CD4-positive, alpha-beta memory T cell (primary cell): ENCODE measurements around the gene VAV2. TPM values are rescaled to one million over a fixed set of nuclear protein-coding genes. Genes with fewer than 3 reads are reported as not detected.

Source experiments
- CTCF ChIA-PET: fragments of 350-600 bp; sonication (Branson Sonifier 250); formaldehyde crosslinking; loops from one replicate; lab custom pipeline; 2021; ENCODE audit warnings: inconsistent platforms; ENCODE audit not compliant: partially characterized antibody; lab: Charles Lee
- POLR2A ChIA-PET: fragments of 350-600 bp; sonication (Branson Sonifier 250); formaldehyde crosslinking; loops from one replicate; lab custom pipeline; 2021; ENCODE audit not compliant: partially characterized antibody; lab: Charles Lee
- DNase-seq, 5 donors: peaks; one replicate each; pipeline versions ENCODE4 v3.0.0 to v3.0.0-alpha.2; 2020 to 2022; ENCODE audit warnings: mixed read lengths in 1 of 5
- H3K27ac ChIP-seq: one replicate; pipeline ENCODE4 v1.7.0; 2013; ENCODE audit warnings: low read depth, low read length
- H3K27me3 ChIP-seq: 2 replicates; pipeline ENCODE4 v1.7.0; 2013; ENCODE audit warnings: mild to moderate bottlenecking, low read length, moderate library complexity; ENCODE audit not compliant: insufficient read depth
- H3K36me3 ChIP-seq: 2 replicates; pipeline ENCODE4 v1.7.0; 2013; ENCODE audit warnings: mild to moderate bottlenecking, low read length, moderate library complexity; ENCODE audit not compliant: insufficient read depth
- H3K4me1 ChIP-seq: 2 replicates; pipeline ENCODE4 v1.7.0; 2013; ENCODE audit warnings: mild to moderate bottlenecking, low read length, moderate library complexity; ENCODE audit not compliant: insufficient read depth
- H3K4me3 ChIP-seq, 2 donors: one replicate each; pipeline ENCODE4 v1.7.0; 2013; ENCODE audit warnings: low read length in 2 of 2, mild to moderate bottlenecking in 1 of 2
- H3K9me3 ChIP-seq, 2 donors: one replicate each; pipeline ENCODE4 v1.7.0; 2013; ENCODE audit warnings: low read length in 2 of 2, control low read depth in 1 of 2; ENCODE audit not compliant: control insufficient read depth in 1 of 2
- H3K27ac Mint-ChIP-seq, 7 donors: one replicate each; pipeline ENCODE4 v1.8.0; 2020 to 2021; ENCODE audit warnings: mixed read lengths in 7 of 7, mild to moderate bottlenecking in 6 of 7, inconsistent platforms in 3 of 7, moderate library complexity in 3 of 7
- H3K27me3 Mint-ChIP-seq, 2 donors: one replicate each; pipeline ENCODE4 v1.8.0; 2020 to 2021; ENCODE audit warnings: mixed read lengths in 2 of 2
- H3K36me3 Mint-ChIP-seq, 2 donors: one replicate each; pipeline ENCODE4 v1.8.0; 2020 to 2021; ENCODE audit warnings: mixed read lengths in 2 of 2, inconsistent platforms in 1 of 2, mild to moderate bottlenecking in 1 of 2
- H3K4me1 Mint-ChIP-seq, 4 donors: one replicate each; pipeline ENCODE4 v1.8.0; 2020 to 2021; ENCODE audit warnings: mixed read lengths in 4 of 4, mild to moderate bottlenecking in 1 of 4
- H3K4me3 Mint-ChIP-seq, 8 donors: one replicate each; pipeline ENCODE4 v1.8.0; 2020 to 2021; ENCODE audit warnings: mixed read lengths in 8 of 8, mild to moderate bottlenecking in 7 of 8, moderate library complexity in 6 of 8, inconsistent platforms in 3 of 8
- H3K9me3 Mint-ChIP-seq, 8 donors: one replicate each; pipeline ENCODE4 v1.8.0; 2020 to 2021; ENCODE audit warnings: mixed read lengths in 8 of 8, mild to moderate bottlenecking in 5 of 8, inconsistent platforms in 3 of 8, moderate library complexity in 1 of 8
- intact Hi-C: fragments of 100-400 bp; cut with micrococcal nuclease; formaldehyde crosslinking; loops from one replicate; pipeline ENCODE4 v1.15.1; 2023
- polyA plus RNA-seq, 2 donors: library from polyadenylated mRNA; unstranded; fragments of 300-500 nt; fragmentation: Illumina TruSeq; gene quantifications; one replicate each; pipeline ENCODE4 v1.2.3, GENCODE V29; 2021
- total RNA-seq, 2 experiments: library from RNA; stranded (reverse); gene quantifications; one replicate each; pipeline ENCODE4 v1.2.3, GENCODE V29; 2021

Gene VAV2
- total and polyA plus RNA-seq, 4 experiments from 2014 or later, result 0.26 to 3.0 (median 1.0) TPM

- Mint-ChIP-seq H3K4me1 (no peaks in the 10 kb centered on the region), H3K9me3 (peaks cover 0 to 2% (median 0%) of the 10 kb centered on the region in 8 donors), H3K4me3 (no peak overlapping the region), H3K27me3 (no peaks in the 10 kb centered on the region), H3K27ac (no peak overlapping the region), H3K36me3 (no peaks in the 10 kb centered on the region)
- Histone ChIP-seq H3K27me3 (no peaks in the 10 kb centered on the region), H3K4me3 (no peak overlapping the region), H3K4me1 (no peaks in the 10 kb centered on the region), H3K9me3 (no peaks in the 10 kb centered on the region), H3K27ac (no peak overlapping the region), H3K36me3 (no peaks in the 10 kb centered on the region)
- ChIA-PET POLR2A (no interaction called here), CTCF (no interaction called here)
- DNase-seq, result no peak
- intact Hi-C loops, result no loop called here
Observed at GRCh38 chr9:133834080-133834976, 157.8 kb downstream of the VAV2 start.

GRCh38 chr9:133833388-133834025, 158.6 kb downstream of the VAV2 start:
- no peaks in the 10 kb centered on the region for H3K36me3 Mint-ChIP-seq
- Histone ChIP-seq H3K9me3 (no peaks in the 10 kb centered on the region), H3K4me1 (no peaks in the 10 kb centered on the region), H3K27me3 (no peaks in the 10 kb centered on the region), H3K27ac (no peak overlapping the region), H3K36me3 (no peaks in the 10 kb centered on the region), H3K4me3 (no peak overlapping the region)
- H3K4me1 Mint-ChIP-seq, result no peaks in the 10 kb centered on the region
- H3K27ac Mint-ChIP-seq, result no peak overlapping the region
- DNase-seq, result no peak
- H3K9me3 Mint-ChIP-seq, result peaks cover 0 to 2% (median 0%) of the 10 kb centered on the region in 8 donors
- intact Hi-C loops, result no loop called here
- ChIA-PET CTCF (no interaction called here), POLR2A (no interaction called here)
- H3K27me3 Mint-ChIP-seq, result no peaks in the 10 kb centered on the region
- H3K4me3 Mint-ChIP-seq, result no peak overlapping the region

- intact Hi-C loops, result no loop called here
- H3K4me3 Mint-ChIP-seq, result no peak overlapping the region
- H3K36me3 ChIP-seq, result no peaks in the 10 kb centered on the region
- ChIA-PET POLR2A (no interaction called here), CTCF (no interaction called here)
- H3K4me1 ChIP-seq, result no peaks in the 10 kb centered on the region
- no peaks in the 10 kb centered on the region for H3K27me3 Mint-ChIP-seq
- no peak overlapping the region for H3K27ac Mint-ChIP-seq
- no peak overlapping the region for H3K27ac ChIP-seq
- no peak for DNase-seq
- H3K9me3 ChIP-seq, result no peaks in the 10 kb centered on the region
- H3K4me1 Mint-ChIP-seq, result no peaks in the 10 kb centered on the region
- H3K4me3 ChIP-seq, result no peak overlapping the region
- H3K36me3 Mint-ChIP-seq, result no peaks in the 10 kb centered on the region
- no peaks in the 10 kb centered on the region for H3K27me3 ChIP-seq
- peaks cover 0 to 2% (median 0%) of the 10 kb centered on the region in 8 donors for H3K9me3 Mint-ChIP-seq
Observed at GRCh38 chr9:133832877-133833276, 159.2 kb downstream of the VAV2 start.

- H3K9me3 Mint-ChIP-seq, result no peaks in the 10 kb centered on the region
- H3K27me3 ChIP-seq, result no peaks in the 10 kb centered on the region
- H3K4me3 Mint-ChIP-seq, result no peak overlapping the region
- H3K4me3 ChIP-seq, result no peak overlapping the region
- H3K27ac ChIP-seq, result no peak overlapping the region
- CTCF ChIA-PET, result no interaction called here
- DNase-seq, result no peak
- no peaks in the 10 kb centered on the region for H3K36me3 Mint-ChIP-seq
- H3K4me1 Mint-ChIP-seq, result no peaks in the 10 kb centered on the region
- no peaks in the 10 kb centered on the region for H3K27me3 Mint-ChIP-seq
- intact Hi-C loops, result no loop called here
- no peak overlapping the region for H3K27ac Mint-ChIP-seq
- no peaks in the 10 kb centered on the region for H3K36me3 ChIP-seq
- no peaks in the 10 kb centered on the region for H3K4me1 ChIP-seq
- no peaks in the 10 kb centered on the region for H3K9me3 ChIP-seq
- POLR2A ChIA-PET, result no interaction called here
Observed at GRCh38 chr9:133830711-133831110, 161.4 kb downstream of the VAV2 start.

- Histone ChIP-seq H3K9me3 (no peaks in the 10 kb centered on the region), H3K27me3 (no peaks in the 10 kb centered on the region), H3K4me3 (no peak overlapping the region), H3K4me1 (no peaks in the 10 kb centered on the region), H3K36me3 (no peaks in the 10 kb centered on the region), H3K27ac (no peak overlapping the region)
- H3K27me3 Mint-ChIP-seq, result no peaks in the 10 kb centered on the region
- H3K9me3 Mint-ChIP-seq, result peaks cover 0 to 1% (median 0%) of the 10 kb centered on the region in 8 donors
- intact Hi-C loops, result no loop called here
- DNase-seq, result no peak
- H3K4me1 Mint-ChIP-seq, result no peaks in the 10 kb centered on the region
- no peaks in the 10 kb centered on the region for H3K36me3 Mint-ChIP-seq
- H3K4me3 Mint-ChIP-seq, result no peak overlapping the region
- POLR2A ChIA-PET, result no interaction called here
- CTCF ChIA-PET, result no interaction called here
- no peak overlapping the region for H3K27ac Mint-ChIP-seq
Observed at GRCh38 chr9:133830310-133830709, 161.8 kb downstream of the VAV2 start.

GRCh38 chr9:133828338-133828997, 163.7 kb downstream of the VAV2 start:
- no peaks in the 10 kb centered on the region for H3K9me3 ChIP-seq
- Mint-ChIP-seq H3K27me3 (no peaks in the 10 kb centered on the region), H3K4me3 (no peak overlapping the region), H3K27ac (no peak overlapping the region), H3K4me1 (no peaks in the 10 kb centered on the region), H3K9me3 (peaks cover 0 to 1% (median 0%) of the 10 kb centered on the region in 8 donors), H3K36me3 (no peaks in the 10 kb centered on the region)
- no peaks in the 10 kb centered on the region for H3K4me1 ChIP-seq
- POLR2A ChIA-PET, result no interaction called here
- H3K27ac ChIP-seq, result no peak overlapping the region
- no peaks in the 10 kb centered on the region for H3K27me3 ChIP-seq
- H3K4me3 ChIP-seq, result no peak overlapping the region
- intact Hi-C loops, result no loop called here
- no peaks in the 10 kb centered on the region for H3K36me3 ChIP-seq
- CTCF ChIA-PET, result no interaction called here
- no peak for DNase-seq

- H3K36me3 Mint-ChIP-seq, result no peaks in the 10 kb centered on the region
- no peaks in the 10 kb centered on the region for H3K4me1 ChIP-seq
- no peak for DNase-seq
- no peak overlapping the region for H3K4me3 Mint-ChIP-seq
- ChIA-PET CTCF (no interaction called here), POLR2A (no interaction called here)
- H3K27ac ChIP-seq, result no peak overlapping the region
- no peaks in the 10 kb centered on the region for H3K4me1 Mint-ChIP-seq
- no peaks in the 10 kb centered on the region for H3K9me3 ChIP-seq
- H3K9me3 Mint-ChIP-seq, result peaks cover 0 to 1% (median 0%) of the 10 kb centered on the region in 8 donors
- no peaks in the 10 kb centered on the region for H3K27me3 Mint-ChIP-seq
- no peak overlapping the region for H3K4me3 ChIP-seq
- intact Hi-C loops, result no loop called here
- H3K27ac Mint-ChIP-seq, result no peak overlapping the region
- H3K36me3 ChIP-seq, result no peaks in the 10 kb centered on the region
- no peaks in the 10 kb centered on the region for H3K27me3 ChIP-seq
Observed at GRCh38 chr9:133826289-133827085, 165.6 kb downstream of the VAV2 start.
